Loucy (cell line): ENCODE results near the gene CARD9.

Source experiments
- CTCF ChIP-seq: fragments of 200-600 bp; sonication (generic); conservative IDR thresholded peaks from 2 replicates; pipeline ENCODE4 v1.5.1; 2014; ENCODE audit warnings: mild to moderate bottlenecking, antibody characterized with exemption, low read length
- EZH2phosphoT487 ChIP-seq: fragments of 200-600 bp; IDR thresholded peaks from 2 replicates; pipeline ENCODE4 v1.6.1; 2018; ENCODE audit warnings: antibody characterized with exemption, mild to moderate bottlenecking, moderate library complexity, borderline replicate concordance

- TF ChIP-seq CTCF (no peak), EZH2phosphoT487 (no peak)
These were observed 33.0 kb downstream of the CARD9 start for GRCh38 chr9:136340356-136341041.
